Raji (cell line): ENCODE measurements around the gene CORO1C.
A peak's percentile ranks its signal among the peaks of the same experiment; 100 is the strongest.

Experiments used
- POLR2A ChIP-seq: IDR thresholded peaks from 2 replicates; pipeline ENCODE4 v1.6.1; 2011; ENCODE audit warnings: low read depth, low read length, control low read depth; ENCODE audit not compliant: insufficient read depth

The CORO1C gene

DNA sequence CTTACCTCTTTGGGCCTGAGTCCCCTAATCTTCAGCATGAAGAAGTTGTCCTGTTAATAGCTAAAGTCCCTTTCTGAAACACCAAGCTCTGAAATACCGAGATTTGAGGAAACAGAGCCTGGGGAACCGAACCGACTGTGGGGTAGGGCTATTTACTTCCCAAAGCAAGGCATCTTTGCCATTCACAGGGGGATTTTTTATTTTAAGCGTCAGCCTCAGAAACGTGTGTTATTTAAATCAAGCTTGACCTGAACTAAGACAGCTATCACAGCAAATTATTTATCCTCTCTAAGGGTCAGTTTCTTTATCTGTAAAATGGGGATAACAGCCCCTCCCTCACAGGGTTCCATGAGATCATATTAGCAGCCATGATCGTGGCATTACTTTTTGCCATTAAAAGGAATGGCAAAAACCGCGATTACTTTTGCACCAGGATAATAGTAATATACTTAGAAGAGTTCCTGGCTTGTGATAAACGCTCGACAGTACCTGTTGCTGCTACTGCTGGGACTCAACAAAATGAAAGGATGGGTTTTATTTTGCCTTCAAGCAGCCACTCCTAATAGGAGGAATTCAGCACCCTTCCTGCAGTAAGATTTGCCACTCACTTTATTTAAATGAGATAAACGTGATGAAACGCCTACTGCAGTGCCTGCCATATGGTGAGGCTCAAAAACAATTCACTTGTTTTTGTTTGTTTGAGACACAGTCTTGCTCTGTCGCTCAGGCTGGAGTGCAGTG is 1.3 kb upstream of the CORO1C start:
- TF ChIP-seq POLR2A: no peak

DNA sequence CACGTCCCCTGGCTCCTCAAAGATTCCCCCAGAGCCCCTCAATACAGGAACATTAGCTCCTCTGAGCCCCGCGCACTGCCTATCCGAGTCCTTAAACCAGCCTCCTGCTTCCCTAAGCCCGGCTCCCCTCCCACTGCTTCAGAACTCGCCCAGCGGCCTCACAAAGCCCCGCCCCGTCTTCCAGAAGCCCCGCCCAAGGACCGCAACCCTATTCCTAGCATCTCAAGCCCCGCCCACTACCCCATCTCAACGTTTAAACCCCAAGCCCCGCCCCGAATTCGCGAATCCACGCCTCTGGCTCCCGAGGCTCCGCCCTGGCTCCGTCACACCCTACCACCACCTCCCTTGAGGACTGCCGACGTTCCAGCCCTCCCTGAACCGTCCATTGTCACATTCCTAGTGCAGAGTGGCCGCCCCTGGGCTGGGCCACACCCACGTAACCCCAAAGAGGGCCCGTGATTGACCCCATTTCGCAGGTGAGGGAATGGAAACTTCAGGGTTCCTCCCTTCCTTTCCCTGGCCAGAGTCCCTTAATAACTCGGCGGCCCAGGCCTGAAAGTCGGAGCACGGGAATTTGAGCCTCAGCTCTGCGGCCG is 646 bp upstream of the CORO1C start:
- no peak for TF ChIP-seq POLR2A

DNA sequence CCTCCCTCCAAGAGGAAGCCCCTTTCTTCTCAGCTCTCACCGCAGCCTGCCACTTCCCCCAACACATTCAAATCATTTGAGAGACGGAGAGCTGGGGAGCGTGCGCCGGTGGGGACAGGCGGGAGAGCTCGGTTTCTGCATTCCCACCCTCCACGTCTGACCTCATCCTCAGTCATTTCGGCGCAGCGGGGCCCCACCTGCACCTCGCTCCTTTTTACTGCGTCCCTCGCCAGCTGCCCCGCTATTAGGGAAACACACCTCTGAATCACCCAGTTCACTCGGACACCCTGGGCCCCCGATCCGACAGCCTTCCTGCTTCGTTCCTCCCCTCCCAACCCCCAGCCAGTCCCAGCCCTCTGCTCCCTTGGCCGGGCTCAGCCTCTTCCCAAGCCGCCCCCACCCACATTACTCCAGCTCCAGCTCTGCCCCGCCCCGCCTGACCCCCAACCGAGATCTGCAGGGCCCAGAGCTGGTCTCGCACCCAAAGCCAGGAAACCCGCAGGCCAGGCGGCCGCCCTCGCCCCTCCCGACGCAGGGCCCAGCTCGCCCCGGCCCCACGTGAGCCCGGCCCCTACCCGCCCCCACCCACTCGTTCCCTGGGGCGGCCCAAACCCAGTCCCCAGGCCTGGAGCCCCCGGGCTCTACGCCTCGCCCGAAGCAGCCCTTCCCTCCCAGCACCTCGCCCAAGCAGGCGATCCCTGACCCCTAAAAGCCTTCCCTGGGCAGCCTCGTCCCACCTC is 783 bp downstream of the CORO1C start:
- TF ChIP-seq POLR2A: peak; percentile 32; the same call in 1 of the 2 replicates

DNA sequence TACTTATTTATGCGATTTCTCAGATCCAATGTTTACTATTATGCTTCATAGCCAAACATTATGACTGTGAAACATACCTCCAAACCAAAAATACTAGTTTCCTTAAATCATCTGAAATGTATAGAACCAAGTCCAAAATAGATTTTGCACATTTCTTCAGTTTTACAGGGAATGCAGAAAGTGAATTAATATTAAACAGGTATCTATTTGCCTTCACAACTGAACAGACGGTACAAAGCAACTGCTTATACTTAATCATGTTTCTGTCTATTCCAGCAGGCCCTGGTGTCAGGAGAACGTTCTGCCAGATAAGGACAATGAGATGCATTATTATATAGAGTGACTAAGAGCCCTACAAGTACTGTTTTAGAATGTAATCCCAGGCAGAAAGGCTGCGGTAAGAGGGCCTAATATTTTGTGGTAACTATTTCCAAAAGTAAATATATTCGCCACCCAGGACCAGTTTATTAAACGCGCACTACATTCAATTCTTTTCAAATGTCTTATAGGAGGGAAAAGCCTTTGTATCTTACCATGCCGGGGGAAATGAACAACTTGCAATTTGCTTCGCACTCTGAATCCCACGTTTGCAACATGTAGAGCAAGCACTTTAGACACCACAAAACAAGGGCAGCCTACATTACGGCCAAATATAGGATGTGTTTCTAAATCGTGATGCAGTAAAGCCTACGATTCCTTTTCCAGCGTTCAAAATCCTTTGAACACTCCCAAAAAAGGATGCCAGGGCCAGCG is 1.5 kb downstream of the CORO1C start:
- TF ChIP-seq POLR2A: no peak

DNA sequence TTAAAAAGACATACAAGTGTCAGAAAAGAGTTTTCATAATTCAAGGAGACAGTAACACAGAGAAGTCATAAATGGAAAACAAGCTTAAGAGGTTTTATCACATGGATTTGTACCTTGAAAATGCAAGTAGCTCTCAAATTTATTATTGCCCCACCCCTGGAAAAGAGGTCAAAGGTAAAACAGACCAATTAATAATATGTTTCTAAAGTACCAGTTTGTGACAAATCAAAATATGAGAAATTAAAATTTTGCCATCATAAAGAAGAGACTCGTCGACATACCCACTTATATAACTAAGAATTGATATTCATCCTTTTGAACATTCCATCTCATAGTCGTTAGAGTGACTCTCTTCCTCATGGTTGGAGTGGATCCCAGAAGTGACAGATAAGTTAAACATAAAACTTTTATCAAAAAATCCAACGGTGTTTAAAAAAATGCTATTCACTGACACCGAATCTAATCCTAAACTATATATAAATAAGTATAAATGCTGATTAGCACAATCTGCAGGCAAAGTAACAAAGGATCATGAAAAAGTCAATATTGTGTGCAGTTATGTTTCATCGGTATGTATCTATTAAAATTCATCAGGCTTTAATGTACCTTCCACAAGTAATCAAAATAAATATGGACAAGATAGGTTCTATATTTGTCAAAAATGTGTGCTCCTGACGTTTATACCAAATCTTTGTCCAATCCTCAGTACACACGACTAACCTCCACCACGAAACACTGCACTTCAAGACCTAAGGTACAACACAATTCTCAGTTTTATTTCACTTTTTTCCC is 2.3 kb downstream of the CORO1C start:
- TF ChIP-seq POLR2A: no peak

DNA sequence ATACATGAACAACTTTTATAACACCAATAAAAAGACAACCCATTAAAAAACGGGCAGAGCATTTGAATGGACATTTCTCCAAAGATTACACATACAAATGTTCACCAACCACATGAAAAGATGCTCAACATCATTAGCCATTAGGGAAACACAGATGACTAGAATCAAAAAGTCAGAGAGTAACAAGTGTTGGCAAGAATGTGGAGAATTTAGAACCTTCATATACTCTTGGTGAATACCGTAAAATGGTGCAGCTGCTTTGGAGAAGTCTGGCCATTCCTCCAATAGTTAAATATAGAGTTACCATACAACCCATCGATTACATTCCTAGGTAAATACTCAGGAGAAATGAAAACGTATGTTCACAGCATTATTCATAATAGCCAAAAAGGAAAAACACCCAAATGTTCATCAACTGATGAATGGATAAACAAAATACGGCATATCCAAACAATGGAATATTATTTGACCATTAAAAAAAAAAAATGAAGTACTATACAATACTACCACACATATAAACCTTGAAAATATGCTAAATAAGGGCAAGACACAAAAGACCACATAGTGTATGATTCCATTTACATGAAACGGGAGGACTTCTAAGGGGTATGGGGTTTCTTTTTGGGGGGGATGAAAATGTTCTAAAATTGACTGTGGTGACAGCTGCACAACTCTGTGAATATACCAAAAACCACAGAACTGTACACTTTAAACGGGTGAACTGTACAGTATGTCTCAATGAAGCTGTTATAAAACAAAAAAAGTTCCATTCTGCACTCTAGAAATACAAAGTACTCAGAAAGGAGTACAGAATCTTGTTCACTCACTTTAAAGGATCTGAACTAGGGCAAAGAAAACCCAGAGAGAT is 3.2 kb downstream of the CORO1C start:
- no peak for TF ChIP-seq POLR2A

DNA sequence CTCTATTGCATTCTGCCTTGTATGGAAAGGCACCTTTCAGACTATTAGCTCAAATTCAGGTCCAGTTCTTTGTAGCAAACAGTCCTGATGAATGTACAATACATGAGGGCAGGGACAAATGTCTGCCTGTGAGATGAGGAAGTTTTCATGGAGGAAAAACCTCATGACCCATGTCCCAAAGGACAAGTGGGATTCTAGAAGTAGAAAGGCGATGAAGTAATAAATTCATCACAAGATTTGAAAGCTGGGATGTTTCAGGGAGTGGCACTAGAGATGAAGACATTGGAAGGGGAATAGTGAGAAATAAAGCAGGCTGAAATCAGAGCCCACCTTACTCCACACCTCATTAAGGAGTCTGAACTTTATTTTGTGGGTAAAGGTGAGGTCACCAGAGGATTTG is 4.2 kb downstream of the CORO1C start:
- no peak for TF ChIP-seq POLR2A

DNA sequence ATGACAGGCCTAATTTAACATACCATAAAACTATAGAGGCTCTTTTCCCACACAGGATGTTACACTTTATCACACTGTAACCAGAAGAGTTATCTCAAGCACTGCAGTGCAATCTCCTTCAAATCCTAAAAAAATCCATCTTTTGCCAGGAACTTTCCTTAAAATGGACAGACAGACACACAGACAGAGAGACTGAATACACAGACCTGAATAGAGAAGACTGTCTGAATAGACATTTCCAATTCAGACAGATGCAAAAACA is 6.5 kb downstream of the CORO1C start:
- no peak for TF ChIP-seq POLR2A

DNA sequence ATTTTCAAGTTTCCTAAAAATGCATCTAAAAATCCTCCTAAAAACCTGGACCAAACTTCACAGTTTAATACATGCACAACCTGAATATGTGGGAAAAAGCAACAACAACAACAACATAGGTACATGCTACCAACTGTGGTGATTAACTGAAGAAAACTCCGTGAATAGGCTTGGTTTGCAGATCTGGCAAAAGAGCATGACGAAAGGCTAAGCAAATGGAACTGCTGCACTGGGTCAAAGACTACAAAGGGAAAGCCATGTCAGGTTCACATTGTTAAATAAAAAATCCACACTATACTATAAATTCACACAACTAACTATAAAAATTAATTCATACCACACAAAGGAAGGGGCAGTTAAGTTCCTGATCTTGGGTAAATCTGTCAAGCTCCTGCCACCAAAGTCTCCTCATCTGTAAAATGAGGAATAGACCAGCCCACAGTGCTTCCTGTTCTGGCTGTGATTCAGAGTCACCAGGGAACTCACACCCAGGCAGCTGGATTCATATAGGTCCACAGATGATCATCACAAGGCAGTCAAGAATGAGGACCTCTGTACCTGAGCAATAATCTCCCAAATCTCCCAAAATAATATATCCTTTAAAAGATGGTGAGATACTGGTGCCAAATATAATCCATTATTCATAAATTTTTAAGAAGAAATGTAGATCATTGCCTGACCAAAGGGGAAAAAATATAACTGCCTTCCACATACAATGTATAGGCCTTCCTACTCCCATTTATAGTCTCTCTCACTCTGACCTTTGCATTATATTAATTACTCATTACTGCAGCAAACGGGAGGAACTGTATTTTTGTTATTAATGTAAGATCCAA is 7.0 kb downstream of the CORO1C start:
- no peak for TF ChIP-seq POLR2A

DNA sequence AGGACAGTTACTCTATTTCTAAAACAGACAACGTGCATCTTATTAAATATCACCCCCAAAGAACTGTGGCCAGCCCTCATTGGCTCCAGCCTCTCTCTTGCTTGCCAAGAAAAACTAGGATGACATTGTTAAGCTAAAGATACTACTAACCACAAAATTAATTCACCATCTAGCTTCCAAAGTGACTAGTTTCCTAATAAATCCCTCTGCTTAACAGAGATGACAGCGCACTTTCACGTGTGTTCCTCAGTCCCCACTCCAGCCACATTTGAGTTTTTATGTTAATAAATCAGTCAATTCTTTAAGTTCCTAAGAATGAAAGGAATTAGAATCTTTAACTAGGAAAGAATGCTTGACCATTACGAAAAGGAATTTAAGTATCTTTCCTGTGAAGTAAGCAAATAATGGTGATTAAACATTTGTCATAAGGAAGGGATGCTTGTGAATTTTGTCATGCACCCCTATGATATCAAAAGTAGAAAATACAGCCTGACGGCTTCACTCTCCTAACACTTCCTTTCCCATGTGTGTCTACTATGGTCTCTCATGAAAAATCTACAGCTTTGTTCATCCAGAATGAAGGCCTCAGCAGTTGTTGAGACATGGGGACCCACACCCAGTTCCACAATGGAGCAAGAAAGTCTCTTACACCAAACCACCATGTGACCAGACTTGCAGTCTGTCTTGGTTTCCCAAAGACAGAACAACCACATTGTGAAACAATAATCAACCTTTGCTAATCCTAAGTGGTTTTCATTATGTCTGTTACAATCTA is 8.1 kb downstream of the CORO1C start:
- TF ChIP-seq POLR2A: no peak

DNA sequence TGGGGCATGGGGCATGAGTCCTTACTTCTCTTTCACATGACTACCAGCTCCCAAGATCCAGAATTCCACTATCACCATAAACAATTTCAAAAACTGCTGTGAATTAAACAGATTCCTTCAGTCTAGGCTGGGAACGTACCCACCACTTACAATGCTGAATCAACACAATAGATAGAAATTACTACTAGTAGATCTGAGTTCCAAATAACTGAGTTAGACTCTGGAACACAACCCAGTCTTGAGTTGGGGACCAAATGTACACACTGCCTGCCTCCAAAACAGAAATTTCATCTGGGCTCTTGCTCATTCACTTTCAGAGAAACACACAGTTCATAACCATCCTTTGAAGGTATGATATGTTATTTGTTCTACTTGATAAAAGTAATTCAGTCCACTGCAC is 8.9 kb downstream of the CORO1C start:
- no peak for TF ChIP-seq POLR2A

DNA sequence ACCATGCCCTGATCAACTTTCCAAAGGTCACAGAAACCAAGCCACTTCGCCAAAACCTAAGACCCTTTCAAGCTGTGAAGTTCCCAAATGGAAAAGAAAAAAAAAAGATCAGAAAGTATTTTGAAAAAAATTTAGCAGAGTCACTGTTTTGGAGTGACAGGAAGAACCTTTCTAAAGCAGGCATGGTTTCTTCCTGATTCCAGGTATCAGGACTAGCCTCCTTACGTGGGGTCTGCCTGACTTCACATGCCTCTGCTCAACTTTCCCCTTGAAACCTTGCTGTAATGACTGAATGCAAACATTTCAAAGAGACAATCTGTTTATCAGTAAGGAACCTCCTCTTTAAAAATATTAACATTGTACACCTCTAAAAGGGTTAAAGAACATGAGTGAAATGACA is 9.5 kb downstream of the CORO1C start:
- no peak for TF ChIP-seq POLR2A
